ENCODE data around the gene HIP1R. TPM values are rescaled to one million over a fixed set of nuclear protein-coding genes. Genes with fewer than 3 reads are reported as not detected.

The HIP1R gene
- total RNA-seq, 1 experiment from 2014 or later = 20.6 TPM

- no peak for DNase-seq (ENCODE audit: low read depth)
These were observed 12.7 kb downstream of the HIP1R start for GRCh38 chr12:122847921-122848421.

GRCh38 chr12:122848471-122849351 lies 13.5 kb downstream of the HIP1R start:
- no peak for DNase-seq (ENCODE audit: low read depth)

DNA sequence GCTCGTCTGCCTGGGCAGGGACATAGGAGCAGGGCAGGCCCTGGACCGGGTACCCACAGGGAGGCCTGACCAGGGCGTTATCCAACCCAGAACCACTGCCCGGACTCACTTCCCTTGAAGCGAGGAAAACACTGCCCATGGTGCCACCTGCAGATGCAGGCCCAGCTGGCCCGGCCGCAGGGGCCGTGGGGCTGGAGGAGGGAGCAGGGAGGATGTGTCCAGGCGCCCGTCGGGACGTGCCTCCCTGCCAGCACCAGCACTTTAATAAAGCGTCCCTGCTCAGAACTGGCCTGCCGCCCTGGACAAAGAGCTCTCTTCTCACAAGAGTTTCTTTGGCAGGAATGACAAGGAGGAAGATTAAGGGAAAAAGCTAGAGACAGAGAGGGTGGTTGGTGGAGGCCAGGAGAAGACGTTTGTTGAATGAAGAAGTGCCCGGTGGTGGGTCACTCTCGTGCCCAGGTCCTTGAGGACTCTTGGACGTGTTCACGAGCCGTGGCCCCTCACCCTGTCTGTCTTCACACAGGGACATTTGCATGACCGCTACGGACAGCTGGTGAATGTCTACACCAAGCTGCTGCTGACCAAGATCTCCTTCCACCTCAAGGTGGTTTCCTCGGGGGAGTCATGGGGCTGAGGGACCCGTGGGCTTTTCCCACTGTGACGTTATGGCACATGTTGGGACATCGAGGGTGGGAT lies 14.2 kb downstream of the HIP1R start:
- DNase-seq (ENCODE audit: low read depth) = no peak

DNA sequence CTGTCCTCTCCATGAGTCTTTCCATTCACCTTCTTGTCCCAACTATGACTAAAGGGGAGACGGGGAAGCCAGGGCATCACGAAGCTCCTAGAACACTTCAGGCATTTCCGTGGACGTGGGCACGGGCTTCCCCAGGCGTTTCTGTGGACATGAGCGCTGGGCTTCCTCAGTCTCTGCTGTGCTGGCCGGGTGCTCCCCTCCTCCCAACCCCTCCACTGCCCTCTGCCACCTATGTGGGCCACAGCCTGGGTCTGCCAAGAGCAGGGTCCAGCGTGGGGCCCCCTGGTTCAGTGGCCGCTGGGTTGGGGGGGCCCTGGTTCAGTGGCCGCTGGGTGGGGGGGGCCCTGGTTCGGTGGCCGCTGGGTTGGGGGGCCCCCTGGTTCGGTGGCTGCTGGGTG lies 14.8 kb downstream of the HIP1R start:
- no peak for DNase-seq (ENCODE audit: low read depth)

- peak; percentile 57 for DNase-seq (ENCODE audit: low read depth)
These were observed 15.6 kb downstream of the HIP1R start for GRCh38 chr12:122850695-122851350.

- peak; percentile 90 for DNase-seq (ENCODE audit: low read depth)
These were observed 16.6 kb downstream of the HIP1R start for GRCh38 chr12:122851820-122852219.

- DNase-seq (ENCODE audit: low read depth) = no peak
These were observed 17.3 kb downstream of the HIP1R start for GRCh38 chr12:122852336-122853275.

DNA sequence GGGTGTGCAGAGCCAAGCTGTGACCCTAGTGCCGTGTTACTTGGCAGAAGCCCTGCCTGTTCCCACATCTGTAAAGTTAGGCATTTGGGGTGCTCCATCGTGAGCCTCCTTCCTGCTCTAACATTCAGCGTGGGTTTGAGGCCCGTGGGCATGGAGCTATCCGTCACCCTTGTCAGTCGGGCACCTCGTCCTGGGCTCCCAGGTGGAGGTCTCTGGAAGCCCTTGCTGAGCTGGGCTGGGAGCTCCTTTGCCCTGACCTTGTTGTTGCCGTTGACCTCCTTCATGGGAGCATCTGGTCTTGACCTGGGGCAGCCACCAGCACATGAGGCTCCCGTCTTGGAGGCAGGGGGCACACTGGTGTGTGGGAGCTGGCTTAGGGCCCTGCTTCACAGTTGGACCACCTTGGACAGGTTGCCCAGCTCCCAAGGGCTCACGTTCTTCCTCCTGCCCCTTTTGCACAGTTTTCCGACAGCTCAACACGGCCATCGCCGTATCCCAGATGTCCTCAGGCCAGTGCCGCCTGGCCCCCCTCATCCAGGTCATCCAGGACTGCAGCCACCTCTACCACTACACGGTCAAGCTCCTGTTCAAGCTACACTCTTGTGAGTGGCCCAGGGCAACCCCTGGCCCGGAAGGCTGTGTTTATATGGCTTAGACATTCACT lies 18.5 kb downstream of the HIP1R start:
- DNase-seq (ENCODE audit: low read depth) = no peak

DNA sequence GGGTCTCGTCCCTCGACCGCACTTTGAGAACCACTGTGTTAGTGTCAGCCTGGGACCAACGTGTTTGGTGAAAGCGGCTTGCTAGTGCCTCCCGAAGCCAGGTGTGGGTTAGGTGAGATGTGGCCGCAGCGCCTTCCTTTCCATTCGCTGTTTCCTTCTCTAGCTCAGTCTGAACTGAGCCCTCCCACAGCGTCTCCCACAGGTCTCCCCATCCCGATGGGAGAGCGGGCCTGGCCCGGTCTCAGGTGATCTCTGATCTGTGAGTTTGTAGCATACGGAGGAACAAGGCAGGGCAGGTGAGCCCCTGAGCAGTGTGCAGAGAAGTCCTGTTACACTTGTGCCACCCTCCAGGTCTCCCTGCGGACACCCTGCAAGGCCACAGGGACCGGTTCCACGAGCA lies 19.3 kb downstream of the HIP1R start:
- DNase-seq (ENCODE audit: low read depth) = no peak

- DNase-seq (ENCODE audit: low read depth) = no peak
These were observed 20.0 kb downstream of the HIP1R start for GRCh38 chr12:122855071-122855829.

DNA sequence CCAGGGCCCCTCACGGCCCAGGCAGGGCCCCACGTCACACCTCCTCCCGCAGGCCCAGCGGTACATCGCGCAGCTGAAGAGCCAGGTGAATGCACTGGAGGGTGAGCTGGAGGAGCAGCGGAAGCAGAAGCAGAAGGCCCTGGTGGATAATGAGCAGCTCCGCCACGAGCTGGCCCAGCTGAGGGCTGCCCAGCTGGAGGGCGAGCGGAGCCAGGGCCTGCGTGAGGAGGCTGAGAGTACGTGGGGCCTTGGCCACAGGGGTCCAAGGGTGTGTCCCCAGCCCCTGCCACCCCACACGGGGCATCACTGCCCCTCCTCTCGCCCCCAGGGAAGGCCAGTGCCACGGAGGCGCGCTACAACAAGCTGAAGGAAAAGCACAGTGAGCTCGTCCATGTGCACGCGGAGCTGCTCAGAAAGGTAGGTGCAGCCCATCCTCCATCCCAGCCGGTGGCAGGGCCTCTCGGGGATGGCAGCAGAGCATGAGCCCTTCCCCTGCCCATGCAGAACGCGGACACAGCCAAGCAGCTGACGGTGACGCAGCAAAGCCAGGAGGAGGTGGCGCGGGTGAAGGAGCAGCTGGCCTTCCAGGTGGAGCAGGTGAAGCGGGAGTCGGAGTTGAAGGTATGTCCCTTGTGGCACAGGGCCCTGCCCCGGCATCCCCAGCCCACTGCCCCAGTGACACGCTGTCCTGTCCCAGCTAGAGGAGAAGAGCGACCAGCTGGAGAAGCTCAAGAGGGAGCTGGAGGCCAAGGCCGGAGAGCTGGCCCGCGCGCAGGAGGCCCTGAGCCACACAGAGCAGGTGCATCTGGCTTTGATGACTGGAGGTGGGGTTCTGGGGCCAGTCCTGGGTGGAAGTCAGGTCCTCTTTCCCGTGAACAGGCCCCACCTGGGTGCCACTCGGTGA lies 20.9 kb downstream of the HIP1R start:
- DNase-seq (ENCODE audit: low read depth) = no peak

- DNase-seq (ENCODE audit: low read depth) = no peak
These were observed 21.9 kb downstream of the HIP1R start for GRCh38 chr12:122856999-122857671.

DNA sequence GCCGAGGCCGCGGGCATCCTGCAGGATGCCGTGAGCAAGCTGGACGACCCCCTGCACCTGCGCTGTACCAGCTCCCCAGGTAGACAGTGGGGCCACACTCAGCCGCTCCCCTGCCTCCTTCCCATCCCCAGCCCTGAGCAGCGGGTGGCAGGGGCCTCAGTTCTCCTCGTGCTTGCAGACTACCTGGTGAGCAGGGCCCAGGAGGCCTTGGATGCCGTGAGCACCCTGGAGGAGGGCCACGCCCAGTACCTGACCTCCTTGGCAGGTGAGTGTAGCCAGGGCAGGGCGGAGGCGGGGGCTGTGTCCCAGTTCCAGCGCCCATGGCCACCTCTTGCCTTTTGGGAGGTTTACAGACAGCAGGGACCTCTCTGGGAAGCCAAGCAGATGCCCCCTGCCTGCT lies 22.9 kb downstream of the HIP1R start:
- DNase-seq (ENCODE audit: low read depth) = no peak

DNA sequence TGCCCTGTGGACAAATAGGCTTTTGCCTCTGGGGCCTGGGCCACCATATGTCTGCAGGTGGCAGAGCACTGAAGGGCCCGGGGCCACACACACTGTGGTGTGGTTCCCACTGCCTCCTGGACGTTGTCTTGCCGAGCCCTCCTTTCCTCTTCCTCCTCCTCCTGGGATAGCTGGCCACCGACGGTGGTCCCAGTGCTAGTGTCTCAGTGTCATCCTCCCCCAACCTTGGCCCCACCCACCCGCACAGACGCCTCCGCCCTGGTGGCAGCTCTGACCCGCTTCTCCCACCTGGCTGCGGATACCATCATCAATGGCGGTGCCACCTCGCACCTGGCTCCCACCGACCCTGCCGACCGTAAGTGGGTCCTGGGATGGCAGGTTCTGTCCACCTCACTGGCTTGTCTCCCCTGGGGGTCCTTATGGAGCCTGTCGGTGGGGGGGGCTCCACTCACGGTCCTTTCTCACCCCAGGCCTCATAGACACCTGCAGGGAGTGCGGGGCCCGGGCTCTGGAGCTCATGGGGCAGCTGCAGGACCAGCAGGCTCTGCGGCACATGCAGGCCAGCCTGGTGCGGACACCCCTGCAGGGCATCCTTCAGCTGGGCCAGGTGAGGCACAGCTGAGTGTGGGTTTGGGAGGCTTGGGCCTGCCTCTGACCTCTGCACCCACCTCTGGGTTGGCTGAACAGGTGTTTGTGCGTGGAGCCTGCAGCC lies 23.5 kb downstream of the HIP1R start:
- no peak for DNase-seq (ENCODE audit: low read depth)

- DNase-seq (ENCODE audit: low read depth) = no peak
These were observed 24.2 kb downstream of the HIP1R start for GRCh38 chr12:122859303-122860039.

- DNase-seq (ENCODE audit: low read depth) = peak; percentile 85
These were observed 25.0 kb downstream of the HIP1R start for GRCh38 chr12:122860040-122860853.

Data from Daoy (cell line).